Measurements from ENCODE around the gene SYNJ1. TPM values are rescaled to one million over a fixed set of nuclear protein-coding genes. Genes with fewer than 3 reads are reported as not detected.
A peak's percentile ranks its signal among the peaks of the same experiment; 100 is the strongest.

The SYNJ1 gene
- total and polyA plus RNA-seq, 10 of the 15 experiments (the other 5 are each of a cell fraction or from before 2014, with no cell fraction given), result 1.2 to 7.0 (median 3.5) TPM

- FAIRE-seq, result no peak
- no peak for DNase-seq (ENCODE audit: low read depth, low spot score)
- CTCF ChIA-PET, result no interaction called here
- no peak overlapping the region for H3K9ac ChIP-seq (ENCODE audit: control insufficient read depth, insufficient read depth, low read length)
- H3K4me2 ChIP-seq (ENCODE audit: control insufficient read depth, insufficient read depth), result no peak overlapping the region
- in situ Hi-C loops (cut with MboI), result no loop called here
- RAD21 ChIA-PET (ENCODE audit: unreplicated experiment), result no interaction called here
- TSS peak; percentile 12 for BruUV-seq (replicated peaks)
- no peak overlapping the region for H2AFZ ChIP-seq (ENCODE audit: control insufficient read depth, low read depth, low read length)
- SMC1A ChIA-PET (ENCODE audit: uncharacterized antibody, unreplicated experiment), result interaction anchor here (1.6 kb wide), 1 partner anchor 22 kb away, joined by 3 read pairs; no protein-coding TSS in a partner anchor
- no peaks in the 10 kb centered on the region for H3K27me3 ChIP-seq (replicated peaks in 1 of 2; ENCODE audit: control insufficient read depth in 2 of 2, insufficient read depth in 2 of 2, low read length in 1 of 2)
- POLR2A ChIA-PET, result no interaction called here
- H3K4me1 ChIP-seq (ENCODE audit: control insufficient read depth, insufficient read depth, low read length), result no peaks in the 10 kb centered on the region
- intact Hi-C loops (cut with micrococcal nuclease; ENCODE audit: unreplicated experiment), result loop anchor here (5.0 kb wide), 1 partner anchor 90 kb away; no protein-coding TSS in a partner anchor
- WGBS (ENCODE audit: insufficient coverage, insufficient replicate concordance, low lambda C conversion rate, missing lambda C conversion rate), result 25% methylated on average over 2 of the region's 2 CpGs
- no peak overlapping the region for H3K4me3 ChIP-seq
- ATAC-seq, result no peak
- no peaks in the 10 kb centered on the region for H4K20me1 ChIP-seq (ENCODE audit: control insufficient read depth, insufficient read depth)
- no peak for TF ChIP-seq REST (IDR thresholded peaks at IDR 0.05; ENCODE audit: low read depth, low read length)
- no peak for TF ChIP-seq ZNF622 (IDR thresholded peaks at IDR 0.05)
- TF ChIP-seq CBX5 (IDR thresholded peaks at IDR 0.05; ENCODE audit: low read depth), result no peak
- no peak for TF ChIP-seq NFYB (IDR thresholded peaks at IDR 0.05; ENCODE audit: insufficient read depth, low read depth, low read length)
- no peak for TF ChIP-seq SREBF2 (IDR thresholded peaks at IDR 0.05; ENCODE audit: low read length)
- TF ChIP-seq MYC (IDR thresholded peaks at IDR 0.05; ENCODE audit: insufficient read depth, insufficient read length, insufficient replicate concordance, low read length, severe bottlenecking), result no peak
- no peak for TF ChIP-seq SMAD5 (IDR thresholded peaks at IDR 0.05; ENCODE audit: low read depth)
- TF ChIP-seq SRF (IDR thresholded peaks at IDR 0.05; ENCODE audit: low read depth in 2 of 2, low read length in 2 of 2), result no peak
- no peak for TF ChIP-seq POU2F2 (IDR thresholded peaks at IDR 0.05; ENCODE audit: borderline replicate concordance, low read depth, low read length)
- no peak for TF ChIP-seq SIX5 (IDR thresholded peaks at IDR 0.05; ENCODE audit: low read depth, low read length, severe bottlenecking)
- TF ChIP-seq BACH1 (IDR thresholded peaks at IDR 0.05; ENCODE audit: borderline replicate concordance), result no peak
- TF ChIP-seq EED (IDR thresholded peaks at IDR 0.05; ENCODE audit: low read depth), result no peak
- H3K36me3 ChIP-seq (ENCODE audit: control insufficient read depth in 2 of 2, insufficient read depth in 2 of 2, low read length in 1 of 2), result peaks cover 7 to 17% of the 10 kb centered on the region in 2 experiments
- H3K9me3 ChIP-seq (replicated peaks; ENCODE audit: control insufficient read depth, insufficient read depth, low read length), result no peaks in the 10 kb centered on the region
- no peaks in the 10 kb centered on the region for H3K79me2 ChIP-seq (ENCODE audit: control insufficient read depth, insufficient read depth, low read length)
- H3K27ac ChIP-seq (ENCODE audit: control insufficient read depth, insufficient read depth), result no peak overlapping the region
Observed at GRCh38 chr21:32742396-32742795, 14.6 kb upstream of the SYNJ1 start.
